AG09309 (cell line): Measurements from ENCODE around the gene C12orf56.

Experiments used
- DNase-seq: peaks from one replicate; pipeline ENCODE4 v3.0.0-alpha.2; 2010; ENCODE audit warnings: low read depth
- H3K4me3 ChIP-seq: 2 replicates; pipeline ENCODE4 v1.5.1; 2011; ENCODE audit warnings: mild to moderate bottlenecking, low read depth, low read length, moderate library complexity; ENCODE audit not compliant: control insufficient read depth
- CTCF ChIP-seq: IDR thresholded peaks from 2 replicates; pipeline ENCODE4 v1.5.1; 2011; ENCODE audit warnings: mild to moderate bottlenecking, low read depth, low read length, inconsistent platforms; ENCODE audit not compliant: insufficient read depth, control insufficient read depth; ENCODE audit errors: missing control alignments

The C12orf56 gene

GRCh38 chr12:64268409-64268808, 122.1 kb downstream of the C12orf56 start:
- H3K4me3 ChIP-seq, result no peak overlapping the region
- no peak for DNase-seq
- TF ChIP-seq CTCF, result no peak

GRCh38 chr12:64265839-64266238, 124.7 kb downstream of the C12orf56 start:
- no peak for TF ChIP-seq CTCF
- no peak for DNase-seq
- no peak overlapping the region for H3K4me3 ChIP-seq

DNA sequence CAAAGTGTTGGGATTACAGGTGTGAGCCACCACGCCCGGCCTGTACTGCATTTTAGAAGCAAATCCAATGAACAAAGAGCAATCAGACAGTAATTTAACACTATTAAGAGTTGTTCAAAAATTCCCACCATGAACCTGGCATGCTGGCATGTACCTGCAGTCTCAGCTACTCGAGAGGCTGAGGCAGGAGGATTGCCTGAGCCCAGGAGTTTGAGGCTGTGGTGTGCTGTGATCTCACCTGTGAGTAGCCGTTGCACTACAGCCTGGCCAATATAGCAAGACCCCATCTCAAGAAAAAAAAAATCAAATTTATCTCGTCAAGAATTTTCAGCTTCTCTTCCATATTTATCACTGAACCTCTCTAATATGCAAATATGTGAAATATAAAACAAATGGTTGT, 128.7 kb downstream of the C12orf56 start:
- no peak overlapping the region for H3K4me3 ChIP-seq
- no peak for DNase-seq
- no peak for TF ChIP-seq CTCF

DNA sequence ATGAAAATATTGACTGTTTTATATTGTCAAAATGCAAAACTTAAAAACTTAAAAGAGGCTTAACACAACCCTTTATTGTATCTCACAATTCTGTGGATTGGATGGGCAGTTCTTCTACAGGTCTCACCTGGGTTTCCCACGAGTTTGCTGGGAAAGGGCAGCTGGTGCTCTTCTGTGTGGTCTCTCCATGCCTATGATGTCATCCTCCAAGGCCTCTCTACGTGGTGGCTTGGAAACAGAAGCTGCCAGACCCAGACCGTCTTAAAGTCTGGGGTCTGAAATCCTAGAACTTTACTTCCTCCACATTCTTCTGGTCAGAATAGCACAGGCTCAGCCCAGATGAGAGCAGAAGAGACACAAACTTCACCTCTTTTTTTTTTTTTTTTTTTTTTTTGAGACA, 132.0 kb downstream of the C12orf56 start:
- DNase-seq, result no peak
- no peak for TF ChIP-seq CTCF
- H3K4me3 ChIP-seq, result no peak overlapping the region

- peak; percentile 46 for TF ChIP-seq CTCF
- no peak overlapping the region for H3K4me3 ChIP-seq
- peak; percentile 23 for DNase-seq
These were observed 134.3 kb downstream of the C12orf56 start for GRCh38 chr12:64256166-64256800.

DNA sequence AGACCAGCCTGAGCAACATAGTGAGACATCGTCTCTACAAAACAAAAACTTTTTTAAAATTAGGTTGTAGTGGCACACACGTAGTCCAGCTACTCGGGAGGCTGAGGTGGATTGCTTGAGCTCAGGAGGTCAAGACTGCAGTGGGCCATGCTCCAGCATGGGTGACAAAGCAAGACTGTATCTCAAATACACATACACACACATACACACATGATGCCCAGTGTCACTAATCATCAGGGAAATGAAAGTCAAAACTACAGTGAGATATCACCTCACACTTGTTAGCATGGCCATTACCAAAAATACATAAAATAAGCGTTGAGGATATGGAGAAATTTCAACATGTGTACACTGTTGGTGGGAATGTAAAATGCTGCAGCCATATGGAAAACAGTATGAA, 135.3 kb downstream of the C12orf56 start:
- no peak overlapping the region for H3K4me3 ChIP-seq
- no peak for DNase-seq
- no peak for TF ChIP-seq CTCF

DNA sequence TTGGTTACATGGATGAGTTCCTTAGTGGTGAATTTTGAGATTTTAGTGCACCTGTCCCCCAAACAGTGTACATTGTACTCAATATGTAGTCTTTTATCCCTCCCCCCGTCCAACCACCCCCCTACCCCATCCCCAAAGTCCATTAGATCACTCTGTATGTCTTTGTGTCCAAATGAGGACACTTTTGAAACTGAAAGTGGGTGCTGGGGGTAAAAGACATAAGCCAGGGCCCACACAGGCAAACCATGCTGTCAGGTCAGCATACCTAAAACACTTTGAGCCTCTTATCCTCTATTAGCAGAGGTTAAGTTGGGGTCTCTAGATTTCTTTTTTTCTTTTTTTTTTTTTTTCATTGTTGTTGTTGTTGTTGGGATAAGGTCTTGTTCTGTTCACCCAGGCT, 137.2 kb downstream of the C12orf56 start:
- no peak for DNase-seq
- no peak overlapping the region for H3K4me3 ChIP-seq
- no peak for TF ChIP-seq CTCF
